Stimulated activated CD4-positive, alpha-beta T cell treated with anti-CD3 and anti-CD28 coated beads, Interleukin-15, amount 100 ng/mL, for 24 hours (primary cell): ENCODE measurements around the gene PCNX2.
"Not testable (repeated sequence)": the region's sequence is repeated elsewhere in the genome, so short reads cannot be mapped to it uniquely, and the experiment has no call there.

ENCODE experiments used
- DNase-seq: peaks from one replicate; pipeline ENCODE4 v3.0.0-alpha.2; 2020

PCNX2 gene

DNA sequence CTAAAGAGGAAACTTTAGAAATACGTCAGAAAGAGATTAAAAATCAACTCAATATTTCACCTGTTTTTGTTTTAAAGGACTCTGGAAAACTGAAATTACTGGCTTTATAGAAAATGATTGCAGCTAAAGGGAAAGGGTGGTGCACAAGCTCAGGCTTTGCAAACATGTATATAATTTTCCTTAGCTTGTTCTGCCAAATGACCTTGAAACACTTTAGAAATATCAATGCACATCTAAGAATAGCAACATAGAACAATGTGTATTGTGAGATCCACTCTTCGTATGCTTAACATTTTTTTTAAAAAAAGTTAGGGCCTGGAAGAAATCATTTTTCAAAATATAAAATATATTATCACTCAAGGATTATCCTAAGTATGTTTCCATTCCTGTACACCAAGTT is 201.3 kb downstream of the PCNX2 start:
- DNase-seq, result no peak

DNA sequence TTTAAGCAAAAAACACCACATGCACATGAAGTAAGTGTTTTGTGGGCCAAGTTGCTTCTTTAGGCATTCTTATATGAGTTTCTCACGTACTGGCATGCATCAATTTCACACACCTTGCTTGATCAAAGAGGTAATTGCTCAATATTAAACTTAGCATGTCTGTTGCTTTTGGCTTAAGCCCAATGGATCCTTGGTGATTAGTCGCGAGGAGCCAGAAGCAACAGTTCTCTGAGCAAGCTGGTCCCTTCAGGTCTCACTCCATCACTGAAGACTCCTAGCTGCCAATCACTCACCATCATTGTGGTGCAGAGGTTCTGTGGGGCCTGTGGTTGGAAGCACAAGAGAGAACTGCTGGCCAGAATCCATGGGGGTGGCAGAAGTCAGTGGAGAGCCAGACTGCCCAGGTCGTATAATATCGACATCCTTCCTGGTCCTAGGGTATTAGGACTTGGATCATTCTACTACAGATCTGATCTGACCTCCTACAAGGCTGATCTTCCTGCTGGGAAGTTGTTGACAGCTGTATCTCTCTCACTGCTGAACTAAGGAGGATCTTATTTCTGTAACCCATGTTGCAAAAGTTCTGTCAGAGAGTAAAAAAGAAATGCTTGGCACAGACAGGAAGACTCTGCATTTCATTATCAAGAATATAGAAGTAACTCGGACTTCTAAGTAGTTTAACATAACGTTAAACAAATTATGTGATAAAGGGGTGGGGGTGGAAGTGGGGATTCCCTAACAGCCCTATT is 204.6 kb downstream of the PCNX2 start:
- no peak for DNase-seq

DNA sequence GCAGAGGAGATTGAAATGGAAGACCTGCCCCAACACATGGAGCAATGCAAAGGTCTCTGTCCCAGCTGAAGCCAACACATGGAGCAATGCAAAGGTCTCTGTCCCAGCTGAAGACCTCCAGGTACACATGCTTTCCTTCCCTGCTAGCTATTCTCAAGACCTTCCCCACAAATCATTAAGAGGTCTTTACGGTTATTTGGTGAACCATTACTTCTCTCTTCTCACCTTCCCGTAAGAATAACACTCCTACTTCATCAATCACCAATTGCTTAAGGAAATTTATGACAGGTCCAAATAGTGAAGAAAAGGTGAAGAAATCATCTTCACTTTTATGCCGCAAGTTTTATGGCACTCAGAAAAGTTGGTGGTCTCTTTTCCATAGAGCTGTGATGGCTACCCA is 206.3 kb downstream of the PCNX2 start:
- no peak for DNase-seq

DNA sequence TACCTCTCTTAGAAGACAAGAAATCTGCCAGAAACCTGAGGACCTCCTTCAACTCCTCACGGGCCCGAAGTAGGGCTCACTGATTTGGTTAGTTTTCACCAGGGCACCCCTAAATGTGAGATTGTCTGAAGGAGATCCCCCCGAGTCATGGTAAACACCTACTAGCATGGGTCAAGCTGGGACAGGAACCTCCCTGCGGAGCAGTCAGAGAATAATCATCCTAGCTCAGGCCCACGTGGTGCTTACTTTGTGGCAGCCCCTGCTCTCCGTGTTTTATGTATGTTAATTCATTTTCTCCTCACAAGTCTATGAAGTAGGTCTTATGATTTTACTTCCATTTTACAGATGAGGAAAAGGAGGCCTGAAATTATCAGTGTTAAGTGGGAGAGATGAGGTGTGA is 206.9 kb downstream of the PCNX2 start:
- no peak for DNase-seq

DNA sequence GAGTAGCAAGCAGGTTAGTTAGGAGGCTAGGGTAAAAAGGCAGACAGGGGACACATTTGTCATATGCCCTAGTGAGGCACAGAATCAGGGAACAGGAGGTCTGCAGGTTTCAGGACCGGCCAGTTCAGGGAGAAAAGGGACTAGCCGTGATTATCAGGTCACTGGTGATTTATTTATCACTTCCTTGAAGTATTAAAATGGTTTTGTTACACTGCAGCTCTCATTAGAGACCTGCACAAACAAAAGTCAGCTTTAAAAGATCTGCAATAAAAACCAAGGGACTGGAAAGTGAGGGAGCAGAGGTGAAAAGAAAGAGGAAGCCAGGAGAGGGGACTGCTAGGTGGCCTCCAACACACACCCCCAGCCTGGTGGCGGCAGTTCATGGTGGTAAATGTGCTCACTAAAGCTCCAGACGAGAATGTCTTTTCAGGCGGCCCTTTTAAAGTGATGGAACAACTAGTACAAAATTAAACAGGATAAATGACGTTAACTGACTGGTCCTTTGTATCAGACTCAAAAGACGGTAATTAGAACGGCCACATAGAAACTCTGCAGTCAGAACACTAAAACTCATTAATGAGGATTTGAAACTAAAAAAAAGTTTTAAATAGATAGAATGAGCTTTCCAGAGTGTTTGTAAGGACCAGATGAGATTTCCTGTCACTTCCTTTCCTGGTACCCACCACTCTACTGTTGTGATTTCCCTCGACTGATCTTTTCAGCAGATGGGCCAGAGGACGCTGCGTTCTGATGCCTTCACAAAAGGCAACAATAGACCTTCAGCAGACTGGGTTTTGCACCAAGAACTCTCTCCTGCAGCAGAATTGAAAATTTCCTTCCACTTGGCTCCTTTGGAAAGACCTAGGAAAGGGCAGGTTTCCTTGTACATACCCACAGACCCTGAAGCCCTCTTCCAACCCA is 208.3 kb downstream of the PCNX2 start:
- no peak for DNase-seq

DNA sequence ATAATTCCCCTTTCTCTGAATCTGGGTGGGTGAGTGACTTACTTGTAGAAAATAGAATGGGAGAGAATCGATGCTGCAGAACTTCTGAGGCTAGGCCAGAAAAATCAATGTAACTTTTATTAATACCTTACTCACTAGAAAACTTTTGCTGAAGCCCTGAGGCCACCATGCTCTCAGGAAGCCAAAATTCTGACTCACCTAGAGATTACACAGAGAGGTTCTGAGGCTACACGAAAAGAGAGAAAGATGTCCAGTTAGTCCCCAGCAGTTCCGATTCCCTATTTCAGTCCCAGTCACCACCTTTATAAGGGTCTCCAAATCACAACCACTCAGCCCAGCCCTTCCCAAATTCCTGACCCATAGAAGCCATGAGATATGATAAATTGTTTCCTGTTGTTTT is 210.0 kb downstream of the PCNX2 start:
- DNase-seq, result no peak

DNA sequence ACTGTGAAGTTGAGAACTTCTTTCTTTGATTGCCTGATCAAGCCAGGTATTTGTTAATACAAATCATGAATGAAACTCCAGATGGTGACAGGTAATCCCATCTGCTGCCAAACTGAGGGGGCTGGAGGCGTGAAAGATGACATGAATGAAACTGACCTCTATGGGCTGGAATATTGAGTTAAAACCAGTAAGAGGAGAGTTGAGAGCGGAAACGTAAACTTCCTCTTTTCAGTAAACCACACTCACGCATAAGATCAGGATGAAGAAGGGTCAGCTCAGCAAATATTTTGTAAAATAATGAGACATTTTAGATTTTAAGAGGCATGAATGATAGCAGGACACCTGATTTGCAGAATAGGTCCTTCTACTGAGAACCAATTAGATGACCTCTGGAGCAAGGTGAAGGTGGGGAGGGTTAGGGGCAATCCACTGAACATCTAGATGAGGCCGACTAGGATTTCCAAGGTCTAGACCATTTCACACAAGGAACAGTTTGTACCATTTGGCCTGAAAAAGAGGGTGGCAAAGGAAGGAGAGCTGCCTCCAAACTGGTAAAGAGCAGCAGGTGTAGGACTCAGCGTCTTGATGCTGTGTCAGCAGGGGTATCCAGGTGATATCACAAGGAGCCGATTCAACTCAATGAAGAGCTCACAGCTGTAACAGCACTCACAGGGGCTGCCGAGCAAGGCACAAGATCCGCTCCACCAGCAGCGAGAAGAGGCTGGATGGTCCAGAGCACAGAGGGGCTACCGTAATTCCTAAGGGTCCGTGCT is 212.6 kb downstream of the PCNX2 start:
- no peak for DNase-seq

DNA sequence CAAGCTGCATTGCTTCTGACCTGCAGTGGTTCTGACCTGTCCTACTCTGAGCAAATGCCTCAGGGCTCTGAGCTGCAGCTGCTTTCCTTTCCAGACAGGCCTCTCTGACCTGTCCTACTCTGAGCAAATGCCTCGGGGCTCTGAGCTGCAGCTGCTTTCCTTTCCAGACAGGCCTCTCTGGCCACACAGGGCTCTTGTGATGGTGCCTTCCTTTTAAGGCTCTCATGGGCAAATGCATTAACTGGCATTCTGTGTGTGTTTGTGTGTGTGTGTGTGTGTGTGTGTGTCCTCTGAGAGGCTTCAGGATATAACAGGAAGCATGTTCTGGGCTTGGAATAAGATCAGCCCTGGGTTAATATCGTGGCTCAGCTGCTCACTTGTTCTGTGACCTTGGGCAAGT is 213.8 kb downstream of the PCNX2 start:
- DNase-seq, result no peak

DNA sequence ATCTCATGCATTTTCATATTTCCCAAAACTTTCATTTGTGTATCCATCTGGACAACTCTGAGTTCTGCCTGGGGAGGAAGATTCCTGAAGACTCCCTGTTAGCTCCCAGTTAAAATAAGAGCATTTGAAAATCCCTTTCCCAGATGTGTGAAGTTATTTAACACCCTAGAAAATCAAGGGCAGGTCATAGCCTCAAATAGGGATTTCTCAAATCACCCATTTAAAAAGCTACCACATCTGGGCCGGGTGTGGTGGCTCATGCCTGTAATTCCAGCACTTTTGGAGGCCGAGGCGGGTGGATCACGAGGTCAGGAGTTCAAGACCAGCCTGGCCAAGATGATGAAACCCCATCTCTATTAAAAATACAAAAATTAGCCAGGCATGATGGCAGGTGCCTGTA is 214.7 kb downstream of the PCNX2 start:
- not testable (repeated sequence) for DNase-seq

DNA sequence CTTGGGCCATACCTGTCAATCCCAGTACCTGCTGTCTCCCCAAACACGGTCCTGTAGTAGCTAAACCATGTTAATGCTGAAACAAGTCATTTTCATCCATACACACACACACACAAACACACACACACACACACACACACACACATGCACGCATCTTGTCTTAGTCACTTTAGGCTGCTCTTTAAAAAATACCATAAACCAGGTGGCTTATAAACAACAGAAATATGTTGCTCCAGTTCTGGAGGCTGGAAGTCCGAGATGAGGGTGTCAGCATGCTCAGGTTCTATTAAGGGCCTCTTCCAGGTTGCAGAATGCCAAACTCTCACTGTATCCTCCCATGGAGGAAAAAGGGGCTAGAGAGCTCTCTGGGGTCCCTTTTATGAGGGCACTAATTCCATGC is 215.2 kb downstream of the PCNX2 start:
- DNase-seq, result no peak

DNA sequence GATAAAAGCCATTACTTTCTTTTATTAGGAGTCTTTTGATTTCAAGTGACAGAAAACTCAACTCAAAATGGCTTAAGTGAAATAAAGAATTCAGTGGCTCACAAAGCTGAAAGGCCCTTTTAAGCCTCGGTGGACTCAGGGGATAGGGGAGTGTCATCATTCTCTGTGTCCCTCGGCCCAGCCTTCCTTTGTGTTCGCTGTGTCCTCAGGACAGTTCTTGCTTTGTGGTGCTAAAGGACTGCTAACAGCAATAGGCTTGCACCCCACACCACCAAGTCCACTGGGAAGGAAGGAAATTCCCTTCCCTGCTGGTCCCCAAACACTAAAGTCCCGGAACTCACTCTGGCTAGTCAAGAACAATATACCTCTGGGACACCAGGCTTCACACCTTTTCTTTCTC is 216.0 kb downstream of the PCNX2 start:
- no peak for DNase-seq

DNA sequence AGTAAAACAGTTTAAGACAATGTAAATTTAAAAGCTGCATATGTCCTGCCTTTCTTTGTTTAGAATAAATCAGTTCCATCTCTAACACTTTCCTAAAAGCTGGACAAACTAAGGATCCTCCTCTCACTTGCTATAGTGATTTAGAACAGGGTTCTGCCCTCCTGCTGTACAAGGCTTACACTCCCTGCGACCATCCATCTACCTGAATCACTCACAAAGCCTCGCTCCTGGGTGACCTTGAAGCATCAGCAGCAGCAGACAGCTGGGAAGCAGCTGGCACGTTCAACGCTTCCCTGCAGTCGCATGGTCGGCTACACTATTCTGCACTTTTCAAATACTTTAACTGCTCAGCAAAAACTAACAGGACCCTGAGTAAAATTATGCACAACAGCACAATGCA is 217.1 kb downstream of the PCNX2 start:
- DNase-seq, result no peak

DNA sequence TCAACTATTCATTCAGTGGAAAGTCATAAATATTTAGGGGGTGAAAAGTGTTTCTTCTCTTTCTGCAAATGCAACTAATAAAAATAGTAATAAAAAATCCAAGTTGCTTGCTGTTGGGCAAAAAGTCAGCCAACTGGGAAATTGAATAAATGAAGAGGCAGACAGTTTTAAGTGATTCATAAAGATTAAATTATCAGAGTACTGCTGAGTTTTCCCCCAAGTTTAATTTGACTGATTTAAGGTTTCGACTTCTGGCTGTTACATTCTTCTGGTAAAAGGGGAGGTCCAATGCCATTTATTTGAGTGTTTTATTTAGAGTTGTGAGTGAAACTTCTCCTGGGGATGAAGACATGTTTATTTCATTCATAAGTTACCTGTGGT is 219.6 kb downstream of the PCNX2 start:
- DNase-seq, result no peak

DNA sequence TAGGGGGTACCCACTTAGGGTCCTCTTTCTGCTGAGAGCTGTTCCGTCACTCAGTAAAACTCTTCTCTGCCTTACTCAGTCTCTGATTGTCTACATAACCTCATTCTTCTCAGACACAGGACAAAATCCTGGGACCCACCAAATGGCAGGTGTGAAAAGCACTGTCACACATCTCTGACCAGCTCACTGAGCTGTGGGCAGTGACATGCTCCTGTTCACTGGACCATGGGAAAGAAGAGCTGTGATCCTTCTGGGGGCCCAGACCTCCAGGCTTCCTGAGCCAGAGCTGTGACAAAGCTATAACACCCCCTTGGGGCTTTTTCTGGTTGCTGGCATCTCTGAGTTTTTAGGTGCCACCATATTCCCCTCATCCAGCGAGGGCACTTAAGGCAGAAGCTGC is 229.4 kb downstream of the PCNX2 start:
- DNase-seq, result no peak

DNA sequence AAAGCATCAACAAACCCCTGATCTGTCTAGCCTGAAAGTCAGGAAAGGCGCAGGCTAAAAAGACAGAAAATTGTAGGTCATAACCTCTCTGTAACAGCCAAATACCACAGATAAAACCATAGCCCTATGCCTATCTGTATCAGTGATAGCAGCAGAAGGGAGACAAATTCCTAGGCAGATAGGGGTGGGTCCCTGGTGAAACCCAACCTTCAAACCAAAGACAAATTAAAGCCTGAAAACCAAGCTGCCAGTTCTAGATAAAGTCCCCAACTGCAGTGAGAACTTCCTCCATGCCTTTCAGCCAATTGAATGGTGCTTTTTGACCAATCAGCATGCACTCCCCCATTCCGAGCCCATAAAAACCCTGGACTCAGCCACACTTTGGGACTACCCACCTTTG is 229.8 kb downstream of the PCNX2 start:
- no peak for DNase-seq

DNA sequence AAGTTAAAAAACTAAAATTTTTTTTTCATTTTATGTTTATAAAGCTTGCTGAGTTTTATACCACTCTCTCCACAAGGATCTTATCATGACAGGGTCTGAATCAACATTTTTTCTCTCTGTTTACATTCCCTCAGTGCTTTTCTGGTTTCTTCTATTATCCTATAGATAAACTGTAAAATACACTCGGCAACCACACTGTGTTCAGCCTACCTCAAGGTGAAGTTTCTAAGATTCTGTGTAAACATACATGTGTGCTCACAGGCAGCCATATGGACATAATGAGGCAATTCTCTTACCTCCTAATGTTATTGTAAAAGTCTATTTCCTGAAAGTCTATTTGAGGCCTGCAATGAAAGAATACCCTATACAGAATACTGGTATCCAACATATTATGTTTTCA is 230.5 kb downstream of the PCNX2 start:
- no peak for DNase-seq

DNA sequence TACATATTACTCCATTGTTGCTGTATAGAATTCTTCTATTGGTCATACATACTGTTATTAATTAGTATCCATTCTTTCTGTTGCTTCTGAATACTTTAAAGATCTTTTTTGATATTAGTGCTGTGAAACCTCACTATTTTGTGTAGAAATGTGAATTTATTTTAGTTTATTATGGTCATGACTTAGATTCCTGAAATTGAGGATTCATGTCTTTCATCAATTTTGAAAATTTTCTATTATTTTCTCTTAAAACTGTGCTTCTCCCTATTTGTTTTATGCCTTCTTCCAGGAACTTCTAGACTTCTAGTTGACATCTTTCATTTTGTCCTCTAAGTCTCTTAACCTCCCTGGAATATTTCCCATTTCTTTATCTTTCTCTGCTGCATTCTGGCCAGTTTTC is 232.1 kb downstream of the PCNX2 start:
- DNase-seq, result no peak

DNA sequence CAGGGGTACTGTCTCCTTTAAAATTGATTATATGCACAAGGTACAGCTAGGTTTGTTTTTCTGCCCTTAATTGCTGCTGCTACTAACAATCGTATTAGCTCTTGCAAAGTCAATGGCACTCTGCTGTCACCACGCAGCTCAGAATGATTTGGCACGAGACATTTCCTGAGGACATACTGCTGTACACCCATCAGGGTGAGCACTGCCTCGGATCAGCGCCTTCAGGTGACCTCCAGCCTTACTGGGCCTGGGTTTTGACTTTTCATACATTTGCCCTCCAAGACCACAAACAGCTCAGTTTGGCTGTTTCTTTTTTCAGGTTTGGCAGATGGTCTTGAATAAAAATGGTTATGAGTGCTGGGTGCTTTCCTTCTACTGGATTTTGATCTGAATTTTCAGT is 234.3 kb downstream of the PCNX2 start:
- DNase-seq, result no peak

DNA sequence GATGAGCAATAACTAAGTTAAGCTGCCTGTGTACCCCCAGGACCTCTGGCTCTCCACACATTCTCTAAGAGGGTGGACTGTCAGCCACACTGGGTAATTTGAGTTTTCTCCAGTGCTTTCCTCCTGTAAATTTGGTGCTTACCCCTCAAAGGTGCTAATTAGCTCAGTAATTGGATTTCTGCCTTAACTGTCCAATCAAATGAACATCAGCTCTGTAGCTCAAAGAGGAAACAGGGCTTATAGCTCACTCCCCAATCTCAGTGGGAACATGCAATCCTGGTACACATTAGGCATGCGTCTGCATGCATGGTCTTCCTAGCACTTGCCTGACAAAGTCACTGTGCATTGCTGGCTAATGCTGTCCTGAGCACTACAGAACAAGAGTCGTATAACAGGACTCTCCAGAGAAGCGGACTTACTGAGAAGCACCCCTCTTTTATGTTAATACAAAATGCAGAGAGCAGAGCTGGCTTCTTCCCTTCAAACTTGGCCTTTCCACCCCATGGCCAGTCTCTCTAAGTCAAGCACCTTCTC is 235.0 kb downstream of the PCNX2 start:
- DNase-seq, result no peak

DNA sequence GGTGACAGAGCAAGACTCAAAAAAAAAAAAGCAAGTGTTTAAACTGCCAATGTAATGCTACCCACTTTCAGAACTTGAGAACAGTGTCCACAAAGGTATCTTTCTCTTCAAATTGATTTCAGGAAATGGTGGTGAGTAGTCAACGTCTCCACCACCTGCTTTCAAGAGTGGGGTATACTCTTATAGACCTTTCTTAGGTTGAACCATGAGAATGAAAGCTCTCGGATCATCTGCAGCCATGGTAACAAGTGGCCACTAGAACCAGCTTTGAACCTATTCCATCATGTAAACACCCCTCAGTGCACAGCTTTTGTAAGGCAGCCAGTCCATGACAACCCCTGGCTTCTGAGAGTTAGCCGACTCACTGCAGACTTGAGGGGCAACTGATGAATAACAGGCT is 237.7 kb downstream of the PCNX2 start:
- DNase-seq, result no peak

DNA sequence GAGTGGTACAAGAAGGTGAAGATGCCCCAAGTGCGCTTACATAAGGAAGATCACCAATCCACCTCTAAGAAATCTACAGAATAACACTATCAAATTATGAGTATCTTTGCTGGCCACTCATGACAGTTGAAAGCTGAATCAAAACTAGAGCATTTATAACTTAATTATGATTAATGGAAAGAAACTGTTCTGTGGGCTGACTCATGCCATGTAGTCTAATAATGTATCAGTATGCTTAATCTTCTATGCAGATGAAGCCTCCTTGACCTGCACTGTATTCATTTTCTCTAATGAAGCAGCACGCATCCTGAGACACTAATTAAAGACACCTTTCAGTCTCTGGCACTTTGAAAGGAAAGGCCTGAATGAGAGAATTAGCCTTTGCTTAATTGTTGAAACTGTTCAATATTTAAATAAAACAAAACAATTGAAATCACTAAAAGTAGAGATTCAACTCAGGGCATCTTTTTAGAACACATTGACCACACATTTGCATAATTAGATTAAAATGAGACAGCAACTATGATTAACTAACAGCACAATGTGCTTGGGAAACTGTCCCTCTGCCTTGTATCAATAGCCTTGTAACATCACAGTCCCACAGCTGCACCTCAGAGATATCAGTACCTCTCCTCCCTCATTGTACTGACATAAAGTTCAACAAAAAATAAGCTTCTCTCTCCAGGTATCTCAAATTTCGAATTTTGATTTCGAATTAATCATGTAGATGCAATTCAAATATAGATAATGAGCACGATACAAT is 239.5 kb downstream of the PCNX2 start:
- no peak for DNase-seq

DNA sequence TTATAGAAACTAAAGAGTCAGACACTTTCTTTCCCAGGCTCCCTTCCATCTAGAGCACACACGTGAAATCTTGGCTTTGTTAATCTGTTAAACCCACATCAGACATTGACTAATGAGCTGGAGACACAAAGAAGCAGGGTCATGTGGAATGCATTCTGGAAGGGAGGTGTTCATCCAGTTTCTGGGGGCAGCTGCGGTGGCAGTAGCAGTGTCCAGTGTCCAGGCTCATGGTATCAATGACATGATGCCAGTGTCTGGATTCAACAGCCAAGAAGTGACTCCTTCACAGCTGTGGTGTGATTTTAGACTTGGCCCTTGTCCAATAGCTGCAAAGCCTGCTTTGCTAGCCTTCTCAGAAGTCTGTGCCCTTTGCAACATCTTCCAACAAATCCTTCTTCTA is 249.9 kb downstream of the PCNX2 start:
- DNase-seq, result no peak

DNA sequence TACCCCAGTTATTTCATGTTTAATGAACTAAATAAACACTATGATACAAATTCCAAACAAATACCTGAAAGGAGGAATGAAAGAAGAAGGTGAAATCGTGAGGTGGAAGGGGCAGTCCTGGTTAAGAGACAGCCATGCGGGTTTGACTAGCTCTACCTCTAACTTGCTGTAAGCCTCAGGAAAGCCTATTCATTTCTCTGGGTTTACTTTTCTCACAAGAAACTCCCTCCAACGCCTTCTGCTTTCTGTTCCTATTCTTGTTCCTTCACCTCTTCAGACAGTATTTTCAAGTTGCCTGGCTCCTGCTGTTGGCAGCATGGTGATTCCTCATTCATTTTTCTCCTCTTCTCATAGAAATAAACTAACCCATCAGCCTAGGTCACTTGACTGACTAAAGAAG is 252.7 kb downstream of the PCNX2 start:
- DNase-seq, result no peak
